Lower leg skin (tissue), 3 donors: Measurements from ENCODE around the gene SLC35F3.

Experiments used
- CTCF ChIP-seq, 3 donors: fragments of 450-650 bp; IDR thresholded peaks; one replicate each; pipeline ENCODE4 v1.5.1; 2016; ENCODE audit warnings: antibody characterized with exemption in 3 of 3, mild to moderate bottlenecking in 3 of 3, moderate library complexity in 2 of 3
- POLR2A ChIP-seq, 2 donors: fragments of 450-650 bp; IDR thresholded peaks; one replicate each; pipeline ENCODE4 v1.6.1; 2016 to 2017; ENCODE audit warnings: antibody characterized with exemption in 2 of 2, mild to moderate bottlenecking in 1 of 2, moderate library complexity in 1 of 2

GRCh38 chr1:234315091-234315541 is 410.6 kb downstream of the SLC35F3 start:
- TF ChIP-seq CTCF (IDR thresholded peaks at IDR 0.05) = no peak
- TF ChIP-seq POLR2A (IDR thresholded peaks at IDR 0.05) = no peak
